Keratinocyte (primary cell): ENCODE measurements around the gene EYS. TPM values are rescaled to one million over a fixed set of nuclear protein-coding genes. Genes with fewer than 3 reads are reported as not detected.
"Not testable (repeated sequence)": the region's sequence is repeated elsewhere in the genome, so short reads cannot be mapped to it uniquely, and the experiment has no call there.

Experiments
- DNase-seq: peaks from one replicate; pipeline ENCODE4 v3.0.0-alpha.2; 2011; ENCODE audit warnings: low read depth, missing footprints, low spot score
- FAIRE-seq: peaks from 2 replicates; lab custom pipeline; 2011; peaks lifted over from hg19 to GRCh38; lab: Jason Lieb, UNC
- H2AFZ ChIP-seq: 2 replicates; pipeline ENCODE4 v1.6.0; 2012; ENCODE audit warnings: low read length, control low read depth, inconsistent platforms; ENCODE audit not compliant: control insufficient read depth
- H3K27ac ChIP-seq: 2 replicates; pipeline ENCODE4 v1.5.1; 2011; ENCODE audit warnings: low read length; ENCODE audit not compliant: control insufficient read depth, insufficient read depth
- H3K27me3 ChIP-seq: 3 replicates; pipeline ENCODE4 v1.6.0; 2011; ENCODE audit warnings: low read length; ENCODE audit not compliant: control insufficient read depth, insufficient read depth; ENCODE audit errors: extremely low read depth
- H3K36me3 ChIP-seq, 2 experiments: 2 replicates in 1 of 2; 3 replicates in 1 of 2; pipeline ENCODE4 v1.5.1; 2011; ENCODE audit warnings: low read length in 2 of 2, mild to moderate bottlenecking in 1 of 2; ENCODE audit not compliant: control insufficient read depth in 2 of 2, insufficient read depth in 2 of 2; ENCODE audit errors: extremely low read depth in 1 of 2
- H3K4me1 ChIP-seq: 3 replicates; pipeline ENCODE4 v1.5.1; 2011; ENCODE audit warnings: low read length; ENCODE audit not compliant: control insufficient read depth, insufficient read depth; ENCODE audit errors: extremely low read depth
- H3K4me2 ChIP-seq: 3 replicates; pipeline ENCODE4 v1.6.0; 2011; ENCODE audit warnings: low read depth, low read length; ENCODE audit not compliant: control insufficient read depth, insufficient read depth; ENCODE audit errors: extremely low read depth
- H3K4me3 ChIP-seq, 3 experiments: fragments of 200-600 bp in 1 of 3; sonication (generic) in 1 of 3; 2 replicates in 2 of 3; 3 replicates in 1 of 3; pipeline ENCODE4 v1.5.1; 2011 to 2016; ENCODE audit warnings: low read length in 3 of 3, mild to moderate bottlenecking in 3 of 3, control low read depth in 2 of 3, inconsistent platforms in 1 of 3, low read depth in 1 of 3, mixed read lengths in 1 of 3, mixed run types in 1 of 3, moderate library complexity in 1 of 3; ENCODE audit not compliant: control insufficient read depth in 2 of 3, insufficient read depth in 2 of 3; ENCODE audit errors: extremely low read depth in 1 of 3
- H3K79me2 ChIP-seq: 2 replicates; pipeline ENCODE4 v1.6.0; 2012; ENCODE audit warnings: low read length; ENCODE audit not compliant: control insufficient read depth, insufficient read depth
- H3K9ac ChIP-seq: 3 replicates; pipeline ENCODE4 v1.6.0; 2011; ENCODE audit warnings: low read length; ENCODE audit not compliant: control insufficient read depth, insufficient read depth; ENCODE audit errors: extremely low read depth
- H3K9me1 ChIP-seq: 3 replicates; pipeline ENCODE4 v1.6.0; 2011; ENCODE audit warnings: low read length; ENCODE audit not compliant: control insufficient read depth, insufficient read depth; ENCODE audit errors: extremely low read depth
- H3K9me3 ChIP-seq: 2 replicates; pipeline ENCODE4 v1.5.1; 2012; ENCODE audit warnings: low read depth, low read length; ENCODE audit not compliant: control insufficient read depth
- H4K20me1 ChIP-seq: 3 replicates; pipeline ENCODE4 v1.6.0; 2011; ENCODE audit warnings: low read length; ENCODE audit not compliant: control insufficient read depth, insufficient read depth; ENCODE audit errors: extremely low read depth
- EZH2 ChIP-seq: IDR thresholded peaks from one replicate; pipeline ENCODE4 v1.6.1; 2012; ENCODE audit warnings: inconsistent platforms, mild to moderate bottlenecking, low read length, moderate library complexity
- dilution Hi-C: fragments of 300-500 bp; cut with MboI; formaldehyde crosslinking; loops from one replicate; pipeline ENCODE4 v1.7.0; 2020; ENCODE audit warnings: low sequenced_read_pairs; ENCODE audit not compliant: extremely low pct_ligation_motif_present
- polyA plus RNA-seq, 5 experiments: library from polyadenylated mRNA; depleted of rRNA in 3 of 5; stranded (reverse) in 3 of 5; stranded (forward) in 1 of 5; unstranded in 1 of 5; fragments of >200 nt; gene quantifications; 1 replicate in 1 of 5; 2 replicates in 3 of 5; 3 replicates in 1 of 5; pipeline versions ENCODE4 v1.2.1 to v1.2.3, GENCODE V29; 2011 to 2012; ENCODE audit warnings: missing spikeins in 2 of 5, low read depth in 1 of 5, low replicate concordance in 1 of 5
- TF ChIP-seq, protein P1 (sequence below), 3 experiments: IDR thresholded peaks in 1 of 3; conservative IDR thresholded peaks in 1 of 3; optimal IDR thresholded peaks in 1 of 3; 2 replicates in 2 of 3; 3 replicates in 1 of 3; pipeline versions ENCODE3 to v1.5.1; 2011; ENCODE audit warnings: low read length in 3 of 3, mild to moderate bottlenecking in 3 of 3, moderate library complexity in 2 of 3, control low read depth in 1 of 3, inconsistent platforms in 1 of 3; ENCODE audit not compliant: insufficient read depth in 2 of 3; ENCODE audit errors: extremely low read depth in 1 of 3

The EYS gene
- polyA plus RNA-seq, 1 donor (not counting 4 experiments of a cell fraction or from before 2014, with no cell fraction given) = 0.34 TPM

DNA sequence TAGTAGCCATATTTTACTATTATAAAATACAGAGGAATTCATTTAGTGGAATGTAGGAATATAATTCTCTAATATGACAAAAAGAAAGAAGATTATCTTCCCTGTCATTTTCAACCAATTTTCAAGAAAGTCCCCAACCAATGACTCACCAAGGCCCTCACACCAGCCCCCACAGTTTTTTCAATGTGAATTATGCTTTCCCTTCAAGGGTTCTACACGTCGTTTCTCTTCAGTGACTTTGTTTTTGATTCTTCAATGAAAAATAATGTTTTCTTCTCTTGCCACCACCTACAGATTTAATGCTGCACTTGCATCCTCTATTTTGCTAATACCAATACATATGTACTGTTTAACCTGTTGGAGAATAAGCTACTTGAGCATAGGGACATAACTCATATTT is 1230.1 kb downstream of the EYS start:
- no peaks in the 10 kb centered on the region for H3K36me3 ChIP-seq
- no peak overlapping the region for H3K4me2 ChIP-seq
- TF ChIP-seq EZH2 = no peak
- TF ChIP-seq, protein P1, sequence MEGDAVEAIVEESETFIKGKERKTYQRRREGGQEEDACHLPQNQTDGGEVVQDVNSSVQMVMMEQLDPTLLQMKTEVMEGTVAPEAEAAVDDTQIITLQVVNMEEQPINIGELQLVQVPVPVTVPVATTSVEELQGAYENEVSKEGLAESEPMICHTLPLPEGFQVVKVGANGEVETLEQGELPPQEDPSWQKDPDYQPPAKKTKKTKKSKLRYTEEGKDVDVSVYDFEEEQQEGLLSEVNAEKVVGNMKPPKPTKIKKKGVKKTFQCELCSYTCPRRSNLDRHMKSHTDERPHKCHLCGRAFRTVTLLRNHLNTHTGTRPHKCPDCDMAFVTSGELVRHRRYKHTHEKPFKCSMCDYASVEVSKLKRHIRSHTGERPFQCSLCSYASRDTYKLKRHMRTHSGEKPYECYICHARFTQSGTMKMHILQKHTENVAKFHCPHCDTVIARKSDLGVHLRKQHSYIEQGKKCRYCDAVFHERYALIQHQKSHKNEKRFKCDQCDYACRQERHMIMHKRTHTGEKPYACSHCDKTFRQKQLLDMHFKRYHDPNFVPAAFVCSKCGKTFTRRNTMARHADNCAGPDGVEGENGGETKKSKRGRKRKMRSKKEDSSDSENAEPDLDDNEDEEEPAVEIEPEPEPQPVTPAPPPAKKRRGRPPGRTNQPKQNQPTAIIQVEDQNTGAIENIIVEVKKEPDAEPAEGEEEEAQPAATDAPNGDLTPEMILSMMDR (optimal IDR thresholded peaks at IDR 0.05 in 1 of 3, IDR thresholded peaks at IDR 0.05 in 1 of 3, conservative IDR thresholded peaks at IDR 0.05 in 1 of 3; ENCODE audit: extremely low read depth in 1 of 3, insufficient read depth in 2 of 3, low read length in 3 of 3) = no peak
- H3K4me3 ChIP-seq = no peak overlapping the region
- no peak overlapping the region for H3K27ac ChIP-seq
- no peaks in the 10 kb centered on the region for H3K79me2 ChIP-seq
- no peaks in the 10 kb centered on the region for H3K9me1 ChIP-seq
- H3K9ac ChIP-seq = no peak overlapping the region
- no peak for FAIRE-seq
- dilution Hi-C loops = no loop called here
- H3K27me3 ChIP-seq = no peaks in the 10 kb centered on the region
- H4K20me1 ChIP-seq = no peaks in the 10 kb centered on the region
- no peak for DNase-seq
- H3K4me1 ChIP-seq = no peaks in the 10 kb centered on the region
- H2AFZ ChIP-seq = no peak overlapping the region
- no peaks in the 10 kb centered on the region for H3K9me3 ChIP-seq

DNA sequence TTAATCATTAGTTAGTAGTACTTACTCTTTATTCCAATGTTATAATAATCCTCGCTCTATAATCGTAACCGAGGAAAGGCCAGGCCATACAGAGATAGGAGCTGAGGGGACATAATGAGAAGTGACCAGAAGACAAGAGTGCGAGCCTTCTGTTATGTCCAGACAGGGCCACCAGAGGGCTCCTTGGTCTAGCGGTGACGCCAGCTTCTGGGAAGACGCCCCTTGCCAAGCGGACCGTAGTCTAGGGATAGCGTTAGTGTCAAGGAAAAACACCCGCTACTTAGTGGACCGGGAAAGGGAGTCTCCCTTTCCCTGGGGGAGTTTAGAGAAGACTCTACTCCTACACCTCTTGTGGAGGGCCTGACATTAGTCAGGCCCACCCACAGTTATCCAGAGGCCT is 1237.6 kb downstream of the EYS start:
- H4K20me1 ChIP-seq, H3K4me3 ChIP-seq, H3K27me3 ChIP-seq, DNase-seq, H3K36me3 ChIP-seq, H3K79me2 ChIP-seq, H3K4me1 ChIP-seq, H3K9me1 ChIP-seq, FAIRE-seq, dilution Hi-C loops, H3K9me3 ChIP-seq, H2AFZ ChIP-seq, H3K27ac ChIP-seq, H3K9ac ChIP-seq, H3K4me2 ChIP-seq: not testable (repeated sequence)
- TF ChIP-seq, protein P1 (optimal IDR thresholded peaks at IDR 0.05 in 1 of 3, IDR thresholded peaks at IDR 0.05 in 1 of 3, conservative IDR thresholded peaks at IDR 0.05 in 1 of 3; ENCODE audit: extremely low read depth in 1 of 3, insufficient read depth in 2 of 3, low read length in 3 of 3) = peak in 1 of 3 experiments; percentile 18
